Embryonic facial prominence (tissue), 1 donor: ENCODE data around the gene ZNHIT1.
"Not testable (repeated sequence)": the region's sequence is repeated elsewhere in the genome, so short reads cannot be mapped to it uniquely, and the experiment has no call there.

Experiments used
- DNase-seq: peaks from one replicate; pipeline ENCODE4 v3.0.0-alpha.2; 2016; ENCODE audit errors: extremely low spot score

ZNHIT1 gene

GRCh38 chr7:101241015-101241363 lies 23.0 kb downstream of the ZNHIT1 start:
- no peak for DNase-seq

GRCh38 chr7:101241443-101242349 lies 23.7 kb downstream of the ZNHIT1 start:
- DNase-seq: no peak

DNA sequence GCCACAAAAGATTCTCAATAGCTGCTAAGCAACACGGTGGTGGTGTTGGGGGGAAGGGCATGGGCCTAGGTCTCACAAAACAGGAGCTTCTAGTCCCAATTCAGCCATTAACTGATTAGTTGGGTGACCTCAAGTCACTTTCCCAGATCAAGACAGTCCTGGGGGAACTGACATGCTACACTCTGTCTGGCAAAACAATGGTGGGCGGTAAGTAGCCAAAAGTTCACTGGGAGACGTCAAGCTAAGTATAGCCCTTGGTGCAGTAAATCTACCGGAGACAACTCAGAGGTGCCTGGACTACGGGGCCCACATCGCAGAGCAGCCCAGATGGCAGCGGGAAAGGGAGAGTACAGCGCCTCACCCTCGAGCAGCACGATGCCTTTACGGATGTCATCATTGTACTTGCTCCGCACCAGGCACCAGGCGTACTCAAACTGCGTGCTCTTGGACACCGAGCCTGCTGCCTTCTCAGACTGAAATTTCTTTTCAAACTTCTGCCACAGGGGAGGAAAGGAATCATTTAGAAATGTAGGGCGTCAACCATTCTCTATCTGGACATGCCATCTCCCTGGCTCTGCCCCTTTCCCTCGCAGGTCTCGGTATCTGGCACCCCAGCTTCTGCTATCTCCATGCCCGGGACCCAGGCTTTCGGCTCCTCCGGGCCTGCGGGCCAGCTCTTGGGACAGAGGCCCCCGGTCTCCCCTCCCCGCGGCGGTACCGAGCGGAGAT lies 25.8 kb downstream of the ZNHIT1 start:
- no peak for DNase-seq

DNA sequence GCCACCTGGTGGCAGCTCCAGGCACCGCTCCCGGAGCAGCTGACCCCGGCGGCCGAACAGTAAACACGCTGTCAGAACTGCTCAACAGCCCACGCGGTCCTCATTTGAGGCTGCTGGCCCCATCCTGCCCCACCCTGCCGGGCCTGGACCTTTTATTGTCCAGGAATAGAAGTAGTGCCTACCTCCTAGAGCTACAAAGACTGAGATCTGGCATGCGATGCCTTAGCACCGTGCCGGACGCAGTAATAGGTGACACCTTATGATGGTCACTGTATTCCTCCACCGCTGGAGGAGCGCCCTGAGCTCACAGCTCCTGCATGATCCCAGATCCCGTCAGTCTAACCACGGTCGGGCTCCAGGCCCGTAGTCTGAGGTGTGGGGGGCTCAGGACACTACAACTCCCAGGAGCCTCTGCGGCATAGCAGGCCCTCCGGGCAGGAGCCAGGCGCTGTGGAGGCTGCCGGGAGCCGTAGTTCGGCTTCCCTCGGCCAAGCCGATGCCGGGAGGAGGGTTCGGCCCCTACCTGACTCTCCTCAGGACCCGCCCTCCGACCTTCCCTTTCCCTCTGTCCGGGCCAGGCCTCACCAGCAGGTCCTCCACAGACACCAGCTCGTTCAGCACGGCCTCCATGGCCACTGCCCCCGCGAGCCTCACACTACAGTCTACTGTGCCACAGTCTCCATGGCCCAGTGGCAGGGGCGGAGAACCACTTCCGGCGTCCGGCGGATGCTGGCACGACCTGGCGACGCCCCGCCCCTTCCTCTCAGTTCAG lies 26.6 kb downstream of the ZNHIT1 start, which contains the start of gene FIS1:
FIS1 (minus strand) TSS at position 707 of the 772 bp plus-strand sequence; CDS start at position 630, 77 bp downstream.
- DNase-seq: peak; percentile 84

DNA sequence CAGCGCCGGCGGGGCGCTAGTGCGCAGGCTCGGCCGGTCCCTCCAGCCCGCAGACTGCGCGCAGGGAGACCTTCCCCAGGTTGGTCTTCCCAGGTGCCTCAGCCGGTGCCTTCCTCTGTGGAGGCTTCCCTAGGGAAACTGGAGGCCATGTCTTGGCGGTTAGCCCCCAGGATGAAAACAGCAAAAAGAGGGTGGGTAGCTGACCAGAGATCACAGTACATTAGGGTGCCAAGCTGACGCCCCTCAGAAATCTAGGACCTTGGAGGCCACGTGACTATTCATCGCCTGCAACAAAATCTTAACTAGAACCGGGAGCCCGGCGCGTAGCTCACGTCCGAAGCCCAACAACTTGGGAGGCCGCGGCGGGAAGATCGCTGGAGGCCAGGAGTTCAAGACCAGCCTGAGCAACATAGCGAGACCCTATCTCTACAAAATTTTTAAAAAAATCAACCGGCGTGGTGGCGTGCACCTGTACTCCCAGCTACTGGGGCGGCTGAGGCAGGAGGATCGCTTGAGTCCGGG lies 27.2 kb downstream of the ZNHIT1 start:
- no peak for DNase-seq

DNA sequence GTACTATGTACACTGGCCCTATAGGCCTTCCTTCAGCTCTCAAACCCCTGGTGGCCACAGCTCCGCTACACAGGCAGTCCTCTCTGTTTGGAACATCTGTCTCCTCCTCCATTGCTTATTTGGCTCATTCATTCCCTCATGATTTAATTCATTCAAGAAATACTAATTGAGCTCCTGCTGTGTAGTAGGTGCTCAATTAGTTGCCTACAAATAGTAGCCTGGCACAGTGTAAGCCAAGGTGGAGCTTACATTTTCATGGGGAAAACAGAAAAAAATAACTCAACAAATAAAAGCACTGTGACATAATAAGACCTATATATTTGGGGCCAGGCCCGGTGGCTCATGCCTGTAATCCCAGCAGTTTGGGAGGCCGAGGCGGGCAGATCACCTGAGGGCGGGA lies 30.3 kb downstream of the ZNHIT1 start:
- DNase-seq: no peak

- no peak for DNase-seq
Observed at GRCh38 chr7:101250324-101250723, 32.4 kb downstream of the ZNHIT1 start.

- DNase-seq: peak; percentile 93
Observed at GRCh38 chr7:101251871-101252659, 34.1 kb downstream of the ZNHIT1 start.

DNA sequence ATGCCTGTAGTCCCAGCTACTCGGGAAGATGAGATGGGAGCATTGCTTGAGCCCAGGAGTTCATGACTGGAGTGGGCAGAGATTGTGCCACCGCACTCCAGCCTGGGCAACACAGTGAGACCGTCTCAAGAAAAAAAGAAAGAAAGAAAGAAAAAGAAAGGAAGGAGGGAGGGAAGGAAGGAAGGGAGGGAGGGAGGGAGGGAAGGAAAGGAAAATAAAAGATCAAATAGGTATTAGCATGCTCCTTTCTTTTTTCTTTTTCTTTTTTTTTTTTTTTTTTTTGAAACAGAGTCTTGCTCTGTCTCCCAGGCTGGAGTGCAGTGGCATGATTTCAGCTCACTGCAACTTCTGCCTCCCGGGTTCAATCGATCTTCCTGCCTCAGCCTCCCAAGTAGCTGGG lies 35.2 kb downstream of the ZNHIT1 start:
- not testable (repeated sequence) for DNase-seq

DNA sequence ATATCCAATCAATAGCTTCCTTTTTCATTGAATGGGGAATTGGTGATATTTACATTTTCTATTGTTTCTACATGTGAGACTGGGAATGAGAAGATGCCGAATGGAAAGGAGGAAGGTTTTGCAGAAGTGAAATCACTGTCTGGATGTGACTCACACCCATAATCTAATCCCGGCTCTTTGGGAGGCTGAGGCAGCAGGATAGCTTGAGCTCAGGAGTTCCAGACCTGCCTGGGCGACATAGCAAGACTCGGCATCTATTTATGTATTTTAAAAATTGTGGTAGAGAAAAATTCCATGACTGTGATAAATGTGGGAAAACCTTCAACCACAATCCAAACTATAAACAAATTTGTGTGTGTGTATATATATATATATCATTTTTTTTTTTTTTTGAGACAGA lies 37.8 kb downstream of the ZNHIT1 start:
- DNase-seq: no peak

GRCh38 chr7:101258243-101258731 lies 40.3 kb downstream of the ZNHIT1 start:
- no peak for DNase-seq

- DNase-seq: not testable (repeated sequence)
Observed at GRCh38 chr7:101264102-101264706, 46.2 kb downstream of the ZNHIT1 start.

GRCh38 chr7:101265622-101266516 lies 47.9 kb downstream of the ZNHIT1 start:
- DNase-seq: no peak

DNA sequence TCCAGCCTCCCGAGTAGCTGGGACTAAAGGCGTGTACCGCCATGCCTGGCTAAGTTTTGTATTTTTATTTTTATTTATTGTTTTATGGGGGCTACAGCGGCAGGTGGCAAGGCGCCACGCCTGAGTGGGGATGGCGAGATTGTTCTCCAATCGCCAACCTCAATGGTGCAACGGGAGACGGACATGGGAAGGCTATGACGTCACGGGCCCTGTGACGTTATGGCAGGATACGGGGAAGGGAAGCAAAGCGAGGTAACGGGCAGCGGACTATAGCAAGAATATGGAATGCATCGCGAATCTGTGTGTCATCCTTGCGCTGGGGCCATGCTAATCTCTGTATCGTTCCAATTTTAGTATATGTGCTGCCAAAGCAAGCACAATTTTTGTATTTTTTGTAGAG lies 51.7 kb downstream of the ZNHIT1 start:
- no peak for DNase-seq

GRCh38 chr7:101271021-101271420 lies 53.1 kb downstream of the ZNHIT1 start:
- DNase-seq: no peak

DNA sequence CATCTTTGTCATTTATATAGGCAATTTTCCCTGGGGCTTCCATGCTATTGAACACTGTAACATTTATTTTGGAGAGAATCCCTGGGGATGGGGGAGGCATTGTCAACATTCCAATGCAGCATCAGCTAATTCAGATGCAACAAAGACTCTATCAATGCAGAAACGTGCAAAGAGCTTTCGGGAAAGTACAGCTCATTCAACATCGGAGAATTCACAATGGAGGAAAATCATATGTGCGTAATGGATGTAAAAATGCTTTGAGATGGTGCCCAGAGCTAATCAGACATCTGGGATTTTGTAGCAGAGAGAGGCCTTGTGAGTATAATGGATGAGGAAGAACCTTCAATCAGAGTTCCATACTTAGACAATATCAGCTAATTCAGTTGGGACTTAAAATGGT lies 55.2 kb downstream of the ZNHIT1 start:
- DNase-seq: no peak
